Mononuclear cell (primary cell): Measurements from ENCODE around the gene ZC3H12A. TPM values are rescaled to one million over a fixed set of nuclear protein-coding genes. Genes with fewer than 3 reads are reported as not detected.

ENCODE experiments used
- H3K27me3 ChIP-seq: 2 replicates; pipeline ENCODE4 v1.6.0; 2011; ENCODE audit warnings: low read length, control low read depth; ENCODE audit not compliant: insufficient read depth
- H3K4me1 ChIP-seq: 2 replicates; pipeline ENCODE4 v1.5.1; 2011; ENCODE audit warnings: mild to moderate bottlenecking, low read length, control low read depth; ENCODE audit not compliant: insufficient read depth
- H3K4me3 ChIP-seq: 2 replicates; pipeline ENCODE4 v1.5.1; 2011; ENCODE audit warnings: mild to moderate bottlenecking, low read length, moderate library complexity
- H3K9me3 ChIP-seq: 2 replicates; pipeline ENCODE4 v1.5.1; 2011; ENCODE audit warnings: low read depth, mild to moderate bottlenecking, control low read depth, low read length
- total RNA-seq: library from RNA; depleted of rRNA; stranded (reverse); fragments of >200 nt; gene quantifications from one replicate; pipeline ENCODE4 v1.2.3, GENCODE V29; 2012

ZC3H12A gene
- total RNA-seq, 1 donor, result 160 TPM

DNA sequence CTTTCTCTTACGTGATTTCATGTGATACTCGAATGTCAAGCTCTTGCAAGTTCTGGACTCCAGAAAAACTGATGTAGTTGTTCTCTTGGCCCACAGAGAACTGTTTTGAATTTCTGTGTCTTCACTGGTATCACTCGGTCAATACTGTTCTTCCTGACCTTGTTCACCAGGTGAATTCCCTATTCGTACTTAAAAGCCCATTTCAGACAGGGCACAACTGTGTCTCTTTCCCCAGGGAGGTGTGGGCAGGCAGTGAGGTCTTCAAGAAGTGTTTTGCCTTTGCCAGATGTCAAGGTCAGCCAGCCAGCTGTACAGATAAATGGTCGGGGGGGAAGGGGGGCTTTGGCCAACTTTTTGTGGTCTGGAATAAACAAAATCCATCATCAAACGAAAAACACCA is 27.5 kb upstream of the ZC3H12A start:
- Histone ChIP-seq H3K4me1 (peaks cover 12% of the 10 kb centered on the region), H3K9me3 (no peaks in the 10 kb centered on the region), H3K27me3 (no peaks in the 10 kb centered on the region), H3K4me3 (no peak overlapping the region)

DNA sequence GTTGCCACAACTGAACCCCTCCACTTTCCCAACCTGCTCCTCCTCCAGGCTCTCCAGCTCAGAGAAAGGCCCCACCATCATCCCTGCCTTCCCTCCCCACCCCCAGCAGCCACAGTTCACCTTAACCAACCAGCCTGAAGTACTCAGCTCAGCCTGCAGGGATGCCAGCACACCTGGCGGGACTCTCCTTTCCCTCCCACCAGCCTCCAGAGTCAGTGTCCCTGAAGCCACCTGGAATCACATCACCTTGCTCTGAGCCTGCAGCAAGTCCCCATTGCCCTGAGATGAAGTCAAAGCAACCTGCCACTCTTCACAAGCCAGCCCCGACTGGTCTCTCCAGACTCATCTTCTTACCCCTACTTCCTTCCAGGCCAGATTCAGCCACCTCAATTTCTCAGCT is 26.2 kb upstream of the ZC3H12A start:
- Histone ChIP-seq H3K9me3 (no peaks in the 10 kb centered on the region), H3K4me3 (no peak overlapping the region), H3K27me3 (no peaks in the 10 kb centered on the region), H3K4me1 (peaks cover 12% of the 10 kb centered on the region)

DNA sequence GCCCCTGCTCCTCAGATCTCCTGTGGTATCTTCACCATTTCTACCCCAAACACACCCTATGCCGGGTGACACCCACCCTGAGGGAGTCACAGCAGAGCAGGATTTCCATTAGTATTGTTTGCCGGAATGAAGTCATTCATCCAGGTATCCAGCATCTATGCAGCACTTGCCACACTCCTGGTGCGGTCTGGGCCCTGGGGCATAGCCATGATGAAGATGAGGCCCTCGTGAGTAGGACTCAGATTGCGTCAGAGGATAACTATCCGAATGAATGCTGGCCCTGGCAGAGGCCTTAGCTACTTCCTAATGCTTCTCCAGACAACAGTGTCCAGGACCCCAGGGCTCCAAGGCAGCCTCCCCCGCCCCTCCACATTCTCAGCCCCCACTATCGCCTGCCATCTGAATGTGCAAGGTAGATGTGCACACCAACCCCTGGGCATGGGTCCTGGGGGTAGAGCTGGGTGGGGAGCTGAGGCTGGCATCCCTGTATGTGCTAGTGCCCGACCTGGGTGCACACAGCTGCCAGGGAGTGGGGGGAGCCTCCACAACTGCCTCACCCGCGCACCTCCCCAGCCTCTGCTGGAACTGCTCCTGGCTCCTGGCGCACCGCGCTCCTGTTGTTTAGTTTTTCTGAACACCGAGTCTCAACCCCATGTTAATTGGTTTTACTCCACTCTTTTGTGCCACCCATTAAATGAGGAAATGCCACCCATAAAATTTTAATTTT is 25.5 kb upstream of the ZC3H12A start:
- H3K9me3 ChIP-seq, result no peaks in the 10 kb centered on the region
- H3K4me3 ChIP-seq, result no peak overlapping the region
- H3K4me1 ChIP-seq, result peaks cover 12% of the 10 kb centered on the region
- no peaks in the 10 kb centered on the region for H3K27me3 ChIP-seq

DNA sequence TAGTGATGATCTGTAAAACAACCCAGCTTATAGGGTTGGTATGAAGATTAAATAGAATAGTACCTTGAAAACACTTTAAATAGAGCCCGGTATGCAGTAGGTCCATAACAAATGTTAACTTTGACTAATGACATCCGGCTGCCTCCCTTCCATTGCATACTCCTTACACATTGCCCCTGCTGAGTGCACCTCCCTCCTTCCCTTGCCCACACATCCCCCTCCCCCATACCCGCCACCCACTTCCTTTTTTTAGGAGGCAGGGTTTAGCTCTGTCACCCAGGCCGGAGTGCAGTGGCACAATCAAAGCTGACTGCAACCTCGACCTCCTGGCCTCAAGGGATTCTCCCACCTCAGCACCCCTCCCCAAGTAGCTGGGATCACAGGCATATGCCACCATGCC is 24.4 kb upstream of the ZC3H12A start:
- Histone ChIP-seq H3K27me3 (no peaks in the 10 kb centered on the region), H3K4me3 (no peak overlapping the region), H3K9me3 (no peaks in the 10 kb centered on the region), H3K4me1 (peaks cover 17% of the 10 kb centered on the region)

DNA sequence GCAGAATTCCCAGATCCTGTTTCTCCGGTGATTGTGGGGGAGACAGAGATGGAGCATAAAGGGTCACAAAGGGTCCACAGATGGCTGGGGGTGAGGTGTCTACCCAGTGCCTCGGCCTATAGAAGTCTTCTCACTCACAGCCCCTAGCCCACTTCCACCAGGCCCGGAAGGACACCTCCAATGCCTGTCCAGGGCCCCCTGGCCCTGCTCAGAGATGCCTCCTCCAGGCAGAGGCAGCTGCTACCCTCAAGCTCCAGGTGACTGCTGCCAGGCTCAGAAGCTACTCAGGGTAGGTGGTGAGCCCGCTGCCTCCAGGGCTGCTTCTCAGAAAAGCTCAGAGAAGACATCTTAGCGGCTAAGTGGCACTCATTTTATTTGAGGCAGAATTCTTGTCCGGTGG is 22.0 kb upstream of the ZC3H12A start:
- Histone ChIP-seq H3K4me1 (peaks cover 22% of the 10 kb centered on the region), H3K4me3 (no peak overlapping the region), H3K9me3 (no peaks in the 10 kb centered on the region), H3K27me3 (no peaks in the 10 kb centered on the region)

DNA sequence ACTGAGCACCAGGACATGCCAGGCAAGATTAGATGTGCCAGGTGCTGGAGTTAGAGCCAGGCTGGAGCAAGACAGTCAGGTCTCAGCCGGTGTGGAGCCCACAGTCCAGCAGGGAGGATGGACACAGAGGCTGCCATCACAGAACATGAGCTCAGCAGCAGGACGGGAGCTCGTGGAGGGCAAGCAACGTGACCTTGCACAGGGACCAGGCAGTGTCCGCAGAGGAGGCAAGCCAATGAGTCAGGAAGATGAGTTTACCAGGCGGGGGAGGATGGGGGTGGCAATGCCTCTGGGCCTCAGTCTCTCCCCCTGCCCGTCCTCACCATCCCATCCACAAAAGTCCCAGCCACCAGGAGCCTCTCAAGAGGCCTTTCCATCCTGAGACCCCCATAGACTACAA is 20.7 kb upstream of the ZC3H12A start:
- Histone ChIP-seq H3K27me3 (no peaks in the 10 kb centered on the region), H3K4me3 (no peak overlapping the region), H3K4me1 (peaks cover 22% of the 10 kb centered on the region), H3K9me3 (no peaks in the 10 kb centered on the region)

GRCh38 chr1:37455516-37455915 is 18.9 kb upstream of the ZC3H12A start:
- no peak overlapping the region for H3K4me3 ChIP-seq
- no peaks in the 10 kb centered on the region for H3K9me3 ChIP-seq
- H3K27me3 ChIP-seq, result no peaks in the 10 kb centered on the region
- H3K4me1 ChIP-seq, result peaks cover 11% of the 10 kb centered on the region

DNA sequence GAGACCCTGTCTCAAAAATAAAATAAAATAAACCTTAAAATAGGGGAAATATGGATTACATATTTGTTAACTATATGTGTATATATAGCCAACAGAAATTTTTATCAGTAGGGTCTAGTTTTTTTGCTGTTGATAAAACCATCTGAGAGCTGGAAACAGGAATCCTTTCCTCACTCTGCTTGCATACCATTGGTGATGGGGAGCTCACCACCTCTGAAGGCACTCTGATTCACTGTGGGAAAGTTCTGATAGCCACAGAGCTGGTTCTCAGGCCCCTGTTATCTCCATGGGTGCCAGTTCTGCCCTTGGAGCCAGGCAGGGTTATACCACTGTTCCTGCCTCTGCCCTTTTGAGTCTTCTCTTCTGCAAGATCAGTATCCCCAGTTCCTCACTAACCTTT is 17.8 kb upstream of the ZC3H12A start:
- Histone ChIP-seq H3K4me3 (no peak overlapping the region), H3K27me3 (no peaks in the 10 kb centered on the region), H3K4me1 (peaks cover 9% of the 10 kb centered on the region), H3K9me3 (no peaks in the 10 kb centered on the region)

DNA sequence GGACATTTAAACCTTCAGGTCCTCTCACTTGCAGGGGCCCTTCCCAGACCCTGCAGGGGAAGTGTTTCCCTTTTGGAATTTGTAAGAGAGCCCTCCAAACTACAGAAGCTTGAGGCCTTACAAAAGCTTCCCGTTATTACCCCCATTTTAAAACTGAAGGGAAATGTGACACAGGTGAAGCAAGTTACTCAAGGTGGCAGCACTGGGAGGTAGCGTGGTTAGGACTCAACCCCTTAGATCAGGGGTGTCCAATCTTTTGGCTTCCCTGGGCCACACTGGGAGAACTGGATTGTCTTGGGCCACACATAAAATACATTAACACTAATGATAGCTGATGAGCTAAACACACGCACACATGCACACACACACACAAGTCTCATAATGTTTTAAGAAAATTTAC is 15.8 kb upstream of the ZC3H12A start:
- H3K4me3 ChIP-seq, result no peak overlapping the region
- no peaks in the 10 kb centered on the region for H3K27me3 ChIP-seq
- no peaks in the 10 kb centered on the region for H3K9me3 ChIP-seq
- H3K4me1 ChIP-seq, result peaks cover 9% of the 10 kb centered on the region

DNA sequence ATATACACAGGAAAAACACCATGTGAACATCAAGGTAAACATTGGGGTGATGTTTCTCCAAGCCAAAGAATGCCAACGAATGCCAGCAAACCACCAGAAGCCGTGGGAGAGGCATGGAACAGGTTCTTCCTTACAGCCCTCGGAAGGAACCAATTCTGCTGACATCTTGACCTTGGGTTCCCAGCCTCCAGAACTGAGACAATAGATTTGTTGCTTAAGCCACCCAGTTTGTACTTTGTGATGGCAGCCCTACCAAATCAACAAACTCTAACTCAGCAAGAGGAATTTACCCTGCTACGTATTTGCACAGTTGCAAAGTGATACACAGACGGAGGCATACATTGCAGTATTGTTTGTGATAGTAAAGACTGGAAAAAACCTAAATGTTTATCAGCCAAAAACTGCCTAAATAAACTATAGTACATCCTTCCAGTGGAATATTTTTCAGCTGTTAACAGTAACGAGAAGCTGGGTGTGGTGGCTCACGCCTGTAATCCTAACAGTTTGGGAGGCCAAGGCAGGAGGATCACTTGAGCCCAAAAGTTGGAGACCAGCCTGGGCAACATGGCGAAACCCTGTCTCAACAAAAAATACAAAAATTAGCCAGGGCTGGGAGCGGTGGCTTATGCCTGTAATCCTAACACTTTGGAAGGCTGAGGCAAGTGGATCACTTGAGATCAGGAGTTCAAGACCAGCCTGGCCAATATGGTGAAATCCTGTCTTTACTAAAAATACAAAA is 12.5 kb upstream of the ZC3H12A start:
- Histone ChIP-seq H3K9me3 (no peaks in the 10 kb centered on the region), H3K27me3 (no peaks in the 10 kb centered on the region), H3K4me1 (no peaks in the 10 kb centered on the region), H3K4me3 (no peak overlapping the region)

GRCh38 chr1:37464443-37464842 is 9.9 kb upstream of the ZC3H12A start:
- H3K4me3 ChIP-seq, result no peak overlapping the region
- no peaks in the 10 kb centered on the region for H3K9me3 ChIP-seq
- H3K27me3 ChIP-seq, result no peaks in the 10 kb centered on the region
- H3K4me1 ChIP-seq, result no peaks in the 10 kb centered on the region

DNA sequence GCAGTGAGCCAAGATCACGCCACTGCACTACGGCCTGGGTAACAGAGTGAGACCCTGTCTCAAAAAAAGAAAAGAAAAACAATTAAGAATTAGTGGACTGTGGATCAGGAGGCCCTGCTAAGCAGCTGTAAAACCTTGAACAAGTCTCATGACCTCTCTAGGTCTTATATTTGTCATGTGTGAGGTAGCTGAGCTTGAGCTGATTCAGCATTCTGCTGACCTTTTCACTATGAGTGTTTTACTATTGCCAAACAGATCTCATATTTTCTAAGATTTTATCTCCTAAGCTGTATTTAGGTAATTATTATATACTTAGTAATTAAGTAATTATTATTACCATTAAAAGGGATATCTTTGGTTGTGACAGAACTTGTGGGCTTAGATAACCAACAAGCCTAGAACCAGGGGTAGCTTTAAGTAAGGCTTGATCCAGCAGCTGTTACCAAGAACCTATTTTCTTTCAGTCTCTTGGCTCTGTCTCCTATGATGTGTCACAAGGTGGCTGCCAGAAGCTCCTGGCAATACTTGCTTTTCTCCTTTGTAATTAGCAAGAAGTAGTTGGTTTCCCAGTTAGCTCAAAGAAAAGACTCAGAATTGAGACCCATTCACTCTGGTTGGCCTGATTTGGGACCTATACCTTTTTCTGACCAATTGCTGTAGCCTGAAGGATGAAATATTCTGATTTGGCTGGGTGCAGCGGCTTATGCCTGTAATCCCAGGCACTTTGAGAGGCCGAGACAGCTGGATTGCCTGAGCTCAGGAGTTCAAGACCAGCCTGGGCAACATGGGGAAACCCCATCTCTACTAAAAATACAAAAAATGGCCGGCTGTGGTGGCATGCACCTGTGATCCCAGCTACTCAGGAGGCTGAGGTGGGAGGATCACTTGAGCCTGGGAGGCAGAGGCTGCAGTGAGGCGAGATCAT is 8.5 kb upstream of the ZC3H12A start:
- H3K27me3 ChIP-seq, result no peaks in the 10 kb centered on the region
- H3K9me3 ChIP-seq, result no peaks in the 10 kb centered on the region
- H3K4me3 ChIP-seq, result no peak overlapping the region
- H3K4me1 ChIP-seq, result no peaks in the 10 kb centered on the region

- H3K9me3 ChIP-seq, result no peaks in the 10 kb centered on the region
- peaks cover 18% of the 10 kb centered on the region for H3K4me1 ChIP-seq
- H3K27me3 ChIP-seq, result no peaks in the 10 kb centered on the region
- no peak overlapping the region for H3K4me3 ChIP-seq
These were observed 6.3 kb upstream of the ZC3H12A start for GRCh38 chr1:37468037-37468436.

DNA sequence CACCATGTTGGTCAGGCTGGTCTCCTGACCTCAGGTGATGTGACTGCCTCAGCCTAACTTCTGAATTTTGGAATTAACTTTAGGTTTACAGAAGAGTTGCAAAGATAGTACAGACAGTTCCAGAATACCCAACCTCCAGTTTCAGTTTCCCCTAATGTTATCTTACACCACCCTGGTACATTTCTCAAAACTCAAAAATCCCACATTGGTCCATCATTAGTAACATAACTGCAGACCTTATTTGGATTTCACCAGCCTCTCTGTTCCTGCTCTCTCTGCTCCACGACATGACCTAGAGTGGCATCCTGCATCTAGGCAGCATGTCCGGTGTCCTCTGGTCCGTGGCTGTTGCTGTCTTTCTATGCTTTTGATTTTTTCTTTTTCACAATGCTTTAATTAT is 5.0 kb upstream of the ZC3H12A start:
- no peaks in the 10 kb centered on the region for H3K27me3 ChIP-seq
- peaks cover 29% of the 10 kb centered on the region for H3K4me1 ChIP-seq
- no peak overlapping the region for H3K4me3 ChIP-seq
- no peaks in the 10 kb centered on the region for H3K9me3 ChIP-seq
